CD4-positive, alpha-beta T cell (primary cell): ENCODE data around the gene GABRP. TPM values are rescaled to one million over a fixed set of nuclear protein-coding genes. Genes with fewer than 3 reads are reported as not detected.
"Not testable (repeated sequence)": the region's sequence is repeated elsewhere in the genome, so short reads cannot be mapped to it uniquely, and the experiment has no call there.

Source experiments
- ATAC-seq: fragments of 200-7000 bp; cut with Tn5 transposase; one replicate; pipeline ENCODE4 v1.10.0; 2022; ENCODE audit warnings: mild to moderate bottlenecking; ENCODE audit not compliant: poor library complexity
- CTCF ChIA-PET: fragments of 350-600 bp; sonication (Branson Sonifier 250); formaldehyde crosslinking; loops from one replicate; lab custom pipeline; 2021; ENCODE audit warnings: antibody characterized with exemption, inconsistent platforms; lab: Charles Lee
- POLR2A ChIA-PET: fragments of 350-600 bp; sonication (Branson Sonifier 250); formaldehyde crosslinking; loops from one replicate; lab custom pipeline; 2021; ENCODE audit warnings: antibody characterized with exemption, inconsistent platforms; lab: Charles Lee
- DNase-seq, 14 experiments: peaks; one replicate each; pipeline ENCODE4 v3.0.0-alpha.2; 2013 to 2020; ENCODE audit warnings: mixed read lengths in 2 of 14
- H3K27ac ChIP-seq, 2 donors: one replicate each; pipeline versions ENCODE4 v1.5.1 to v1.7.0; 2013; ENCODE audit warnings: low read length in 2 of 2, low read depth in 1 of 2, mild to moderate bottlenecking in 1 of 2
- H3K27me3 ChIP-seq, 2 experiments: 1 replicate in 1 of 2; 2 replicates in 1 of 2; pipeline versions ENCODE4 v1.6.1 to v1.7.0; 2013; ENCODE audit warnings: low read length in 2 of 2, control low read depth in 1 of 2, mild to moderate bottlenecking in 1 of 2, moderate library complexity in 1 of 2; ENCODE audit not compliant: insufficient read depth in 2 of 2, control insufficient read depth in 1 of 2
- H3K36me3 ChIP-seq: one replicate; pipeline ENCODE4 v1.6.1; 2013; ENCODE audit warnings: low read length, control low read depth; ENCODE audit not compliant: insufficient read depth
- H3K4me1 ChIP-seq: one replicate; pipeline ENCODE4 v1.6.1; 2013; ENCODE audit warnings: low read length, control low read depth; ENCODE audit not compliant: insufficient read depth
- H3K4me3 ChIP-seq: one replicate; pipeline ENCODE4 v1.5.1; 2013; ENCODE audit warnings: mild to moderate bottlenecking, low read length, moderate library complexity
- H3K9me3 ChIP-seq, 2 experiments: 1 replicate in 1 of 2; 2 replicates in 1 of 2; pipeline versions ENCODE4 v1.6.1 to v1.7.0; 2013; ENCODE audit warnings: low read length in 2 of 2, mild to moderate bottlenecking in 2 of 2, control low read depth in 1 of 2, moderate library complexity in 1 of 2; ENCODE audit not compliant: control insufficient read depth in 1 of 2, insufficient read depth in 1 of 2
- H3K27ac Mint-ChIP-seq: one replicate; pipeline ENCODE4 v1.8.0; 2020; ENCODE audit warnings: mixed read lengths
- H3K27me3 Mint-ChIP-seq: one replicate; pipeline ENCODE4 v1.8.0; 2021; ENCODE audit warnings: mixed read lengths
- H3K36me3 Mint-ChIP-seq: one replicate; pipeline ENCODE4 v1.8.0; 2021; ENCODE audit warnings: low read depth, mixed read lengths
- H3K4me1 Mint-ChIP-seq: one replicate; pipeline ENCODE4 v1.8.0; 2021; ENCODE audit warnings: low read depth, mixed read lengths
- H3K4me3 Mint-ChIP-seq: one replicate; pipeline ENCODE4 v1.8.0; 2020; ENCODE audit warnings: mild to moderate bottlenecking, mixed read lengths
- H3K9me3 Mint-ChIP-seq: one replicate; pipeline ENCODE4 v1.8.0; 2020; ENCODE audit warnings: mixed read lengths
- CTCF ChIP-seq: fragments of 200-600 bp; IDR thresholded peaks from one replicate; pipeline ENCODE4 v1.8.0; 2022; ENCODE audit warnings: antibody characterized with exemption, mild to moderate bottlenecking
- intact Hi-C, 2 experiments: fragments of 100-400 bp; cut with DNase I in 1 of 2; cut with micrococcal nuclease in 1 of 2; formaldehyde crosslinking; loops; one replicate each; pipeline versions ENCODE4 v1.15.1 to v1.9.0; 2023 to 2025; cut with DNase I, micrococcal nuclease
- total RNA-seq, 174 experiments: library from RNA in 2 of 174; stranded (reverse) in 2 of 174; gene quantifications; one replicate each; pipeline ENCODE4 v1.2.3 and lab custom pipeline; 2021 to 2026

GABRP gene
- total RNA-seq, 2 experiments from 2014 or later, result not detected

- H3K27ac Mint-ChIP-seq, result no peak overlapping the region
- no peaks in the 10 kb centered on the region for H3K36me3 Mint-ChIP-seq
- Histone ChIP-seq H3K27me3 (peaks cover 0 to 2% of the 10 kb centered on the region in 2 experiments), H3K4me1 (no peaks in the 10 kb centered on the region), H3K27ac (no peak overlapping the region), H3K36me3 (no peaks in the 10 kb centered on the region), H3K9me3 (peaks cover 0 to 4% of the 10 kb centered on the region in 2 experiments), H3K4me3 (no peak overlapping the region)
- ATAC-seq (no peak), DNase-seq (no peak)
- no peaks in the 10 kb centered on the region for H3K9me3 Mint-ChIP-seq
- H3K4me1 Mint-ChIP-seq, result no peaks in the 10 kb centered on the region
- no peak for TF ChIP-seq CTCF
- POLR2A ChIA-PET, result no interaction called here
- intact Hi-C loops, result no loop called here
- no peak overlapping the region for H3K4me3 Mint-ChIP-seq
- peaks cover 35% of the 10 kb centered on the region for H3K27me3 Mint-ChIP-seq
- CTCF ChIA-PET, result no interaction called here
These were observed 30.2 kb upstream of the GABRP start for GRCh38 chr5:170753311-170753710.

DNA sequence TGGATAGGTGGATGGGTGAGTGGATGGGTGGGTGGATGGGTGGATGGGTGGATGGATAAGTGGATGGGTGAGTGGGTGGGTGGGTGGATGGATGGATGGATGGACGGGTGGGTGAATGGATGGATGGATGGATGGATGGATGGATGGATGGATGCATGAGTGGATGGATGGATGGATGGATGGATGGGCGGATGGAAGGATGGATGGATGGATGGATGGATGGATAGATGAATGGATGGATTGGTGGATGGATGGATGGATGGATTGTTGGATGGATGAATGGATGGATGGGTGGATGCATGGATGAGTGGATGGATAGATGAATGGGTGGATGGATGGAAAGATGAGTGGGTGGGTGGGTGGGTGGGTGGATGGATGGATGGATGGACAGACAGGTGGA, 29.0 kb upstream of the GABRP start:
- DNase-seq, POLR2A ChIA-PET, H3K4me1 ChIP-seq, H3K4me1 Mint-ChIP-seq, CTCF ChIA-PET, ATAC-seq, H3K9me3 ChIP-seq, intact Hi-C loops, H3K27ac Mint-ChIP-seq, H3K9me3 Mint-ChIP-seq, H3K36me3 Mint-ChIP-seq, H3K27ac ChIP-seq, H3K27me3 ChIP-seq, H3K4me3 Mint-ChIP-seq, H3K36me3 ChIP-seq, H3K4me3 ChIP-seq: not testable (repeated sequence)
- peaks cover 30% of the 10 kb centered on the region for H3K27me3 Mint-ChIP-seq

DNA sequence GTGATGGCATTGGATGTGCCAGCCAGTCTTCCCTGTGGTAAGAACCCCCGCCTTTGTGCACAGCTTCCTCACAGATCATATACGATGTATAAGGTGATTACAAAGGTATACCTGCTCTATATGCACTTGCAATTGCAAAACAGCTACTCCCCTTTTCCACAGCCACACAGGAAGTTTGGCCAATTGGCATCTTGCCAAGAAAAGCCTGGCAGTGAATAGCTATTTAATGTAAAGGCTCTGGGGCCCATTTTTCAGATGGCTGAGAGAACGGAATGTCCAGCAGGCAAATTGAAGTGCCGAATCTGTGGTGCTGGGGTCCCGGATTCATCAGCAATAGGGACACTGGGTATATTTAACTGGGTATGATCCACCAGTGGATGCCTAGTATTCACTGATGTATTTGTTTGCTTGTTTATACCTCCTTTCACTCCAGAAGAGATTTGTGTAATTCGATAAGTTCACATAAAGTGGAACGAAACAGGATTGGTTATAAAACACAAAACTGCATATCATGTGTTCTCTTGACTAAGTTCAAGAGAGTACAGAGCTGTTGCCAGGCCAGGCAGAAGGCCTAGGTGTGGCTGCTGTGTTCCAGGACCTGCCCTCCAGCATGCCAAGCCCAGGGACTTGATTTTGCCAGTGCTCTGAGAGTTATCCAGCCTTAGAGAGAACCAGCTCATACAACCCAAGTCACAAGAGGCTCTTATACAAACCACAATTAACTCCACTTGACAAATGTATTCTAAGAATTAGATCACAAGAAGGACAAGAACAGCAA, 27.7 kb upstream of the GABRP start:
- Mint-ChIP-seq H3K36me3 (no peaks in the 10 kb centered on the region), H3K27ac (no peak overlapping the region), H3K4me1 (no peaks in the 10 kb centered on the region), H3K9me3 (no peaks in the 10 kb centered on the region), H3K4me3 (no peak overlapping the region), H3K27me3 (peaks cover 21% of the 10 kb centered on the region)
- no peak for TF ChIP-seq CTCF
- Histone ChIP-seq H3K36me3 (no peaks in the 10 kb centered on the region), H3K27ac (no peak overlapping the region), H3K27me3 (peaks cover under 1 to 4% of the 10 kb centered on the region in 2 experiments), H3K4me3 (no peak overlapping the region), H3K9me3 (peaks cover 0 to 4% of the 10 kb centered on the region in 2 experiments), H3K4me1 (no peaks in the 10 kb centered on the region)
- ATAC-seq (no peak), DNase-seq (no peak)
- intact Hi-C loops, result no loop called here
- POLR2A ChIA-PET, result no interaction called here
- CTCF ChIA-PET, result interaction anchor here (0.7 kb wide), 1 partner anchor 10 kb away, joined by 3 read pairs; no protein-coding TSS in a partner anchor
